ENCODE results near the gene KRTAP4-1.

GRCh38 chr17:41147531-41148204, 37.0 kb downstream of the KRTAP4-1 start:
- TF ChIP-seq CTCF (IDR thresholded peaks at IDR 0.05) (no peak), TEAD4 (IDR thresholded peaks at IDR 0.05; ENCODE audit: borderline replicate concordance, insufficient read depth) (no peak), RAD21 (IDR thresholded peaks at IDR 0.05; ENCODE audit: low read length) (no peak), YY1 (IDR thresholded peaks at IDR 0.05; ENCODE audit: low read depth) (no peak), USF2 (IDR thresholded peaks at IDR 0.05; ENCODE audit: borderline replicate concordance, low read depth, low read length) (no peak), REST (IDR thresholded peaks at IDR 0.05; ENCODE audit: low read depth, low read length) (no peak), RCOR1 (IDR thresholded peaks at IDR 0.05; ENCODE audit: low read length) (no peak), GABPA (IDR thresholded peaks at IDR 0.05; ENCODE audit: low read depth) (no peak), JUND (IDR thresholded peaks at IDR 0.05) (no peak), POLR2AphosphoS5 (IDR thresholded peaks at IDR 0.05; ENCODE audit: low read depth, low read length) (no peak), RXRA (IDR thresholded peaks at IDR 0.05; ENCODE audit: borderline replicate concordance, low read depth) (no peak), EP300 (IDR thresholded peaks at IDR 0.05; ENCODE audit: borderline replicate concordance in 1 of 2, low read depth in 1 of 2, low read length in 1 of 2) (no peak), NFIC (IDR thresholded peaks at IDR 0.05; ENCODE audit: borderline replicate concordance) (no peak), FOXM1 (IDR thresholded peaks at IDR 0.05; ENCODE audit: low read depth) (no peak)

Data from SK-N-SH (cell line).